GM12878 (cell line): ENCODE data around the gene UBTF. TPM values are rescaled to one million over a fixed set of nuclear protein-coding genes. Genes with fewer than 3 reads are reported as not detected.

Experiments used
- ATF2 ChIP-seq: IDR thresholded peaks from 2 replicates; pipeline ENCODE4 v1.6.1; 2012; ENCODE audit warnings: low read length, inconsistent platforms
- BHLHE40 ChIP-seq, 2 experiments: fragments of 450-650 bp in 1 of 2; IDR thresholded peaks; 2 replicates each; pipeline ENCODE4 v1.6.1; 2011 to 2017; ENCODE audit warnings: low read depth in 2 of 2, borderline replicate concordance in 1 of 2, improper control_type of control experiment in 1 of 2, low read length in 1 of 2, mild to moderate bottlenecking in 1 of 2
- EZH2 ChIP-seq: IDR thresholded peaks from 2 replicates; pipeline ENCODE4 v1.6.1; 2012; ENCODE audit warnings: low read depth, mild to moderate bottlenecking, control low read depth, inconsistent platforms, low read length, borderline replicate concordance; ENCODE audit not compliant: control insufficient read depth
- HDAC2 ChIP-seq: fragments of 200-600 bp; sonication (generic); IDR thresholded peaks from 2 replicates; pipeline ENCODE4 v1.6.1; 2017
- MXI1 ChIP-seq: fragments of 150-350 bp; IDR thresholded peaks from 2 replicates; pipeline ENCODE4 v1.6.1; 2011; ENCODE audit warnings: low read depth, mild to moderate bottlenecking, inconsistent platforms, low read length, improper control_type of control experiment
- NFYA ChIP-seq: IDR thresholded peaks from 2 replicates; pipeline ENCODE4 v1.6.1; 2011; ENCODE audit warnings: low read depth, mild to moderate bottlenecking, low read length, improper control_type of control experiment, borderline replicate concordance
- PAX8 ChIP-seq: fragments of 450-650 bp; IDR thresholded peaks from 2 replicates; pipeline ENCODE4 v1.6.1; 2017; ENCODE audit warnings: mild to moderate bottlenecking, moderate library complexity
- POLR2A ChIP-seq: IDR thresholded peaks from 2 replicates; pipeline ENCODE4 v1.6.1; 2011; ENCODE audit warnings: low read depth, mild to moderate bottlenecking, low read length
- POLR2AphosphoS2 ChIP-seq: IDR thresholded peaks from 2 replicates; pipeline ENCODE4 v1.6.1; 2011; ENCODE audit warnings: low read depth, mild to moderate bottlenecking, low read length, improper control_type of control experiment, moderate library complexity
- POLR2AphosphoS5 ChIP-seq: IDR thresholded peaks from 2 replicates; pipeline ENCODE4 v1.6.1; 2011; ENCODE audit warnings: mild to moderate bottlenecking, low read length, inconsistent platforms
- RELB ChIP-seq: fragments of 450-650 bp; IDR thresholded peaks from 2 replicates; pipeline ENCODE4 v1.6.1; 2017; ENCODE audit warnings: low read depth, mild to moderate bottlenecking, moderate library complexity
- SMC3 ChIP-seq: IDR thresholded peaks from 2 replicates; pipeline ENCODE4 v1.6.1; 2011; ENCODE audit warnings: low read length, improper control_type of control experiment, borderline replicate concordance
- SUZ12 ChIP-seq: fragments of 200-600 bp; sonication (generic); IDR thresholded peaks from one replicate; pipeline ENCODE4 v1.6.1; 2018; ENCODE audit warnings: antibody characterized with exemption, mild to moderate bottlenecking; ENCODE audit not compliant: unreplicated experiment
- ZNF207 ChIP-seq: fragments of 450-650 bp; IDR thresholded peaks from 2 replicates; pipeline ENCODE4 v1.6.1; 2014; ENCODE audit warnings: antibody characterized with exemption, mild to moderate bottlenecking, borderline replicate concordance
- polyA plus RNA-seq, 11 experiments: library from polyadenylated mRNA; depleted of rRNA in 4 of 11; unstranded in 6 of 11; stranded (reverse) in 5 of 11; fragments of >200 nt; fragmentation: Nextera tagmentation in 4 of 11; fragmentation: Illumina TruSeq in 1 of 11; extraction: Ambion mirVana in 4 of 11; extraction: Trizol in 1 of 11; gene quantifications; 1 replicate in 1 of 11; 2 replicates in 10 of 11; pipeline versions ENCODE4 v1.2.1 to v1.2.3, GENCODE V29; 2011 to 2016; ENCODE audit warnings: inconsistent platforms in 2 of 11, missing spikeins in 2 of 11, low read depth in 1 of 11
- total RNA-seq, 4 experiments: library from RNA; depleted of rRNA in 3 of 4; stranded (reverse); fragments of >200 nt in 3 of 4; fragmentation: Illumina TruSeq in 1 of 4; extraction: Trizol in 1 of 4; gene quantifications; 2 replicates each; pipeline versions ENCODE4 v1.2.1 to v1.2.3, GENCODE V29; 2013 to 2021
- TF ChIP-seq, protein P1 (sequence below): IDR thresholded peaks from 2 replicates; pipeline ENCODE4 v1.6.1; 2012; ENCODE audit warnings: low read depth, low read length, improper control_type of control experiment
- TF ChIP-seq, protein P2 (sequence below): fragments of 450-650 bp; IDR thresholded peaks from 2 replicates; pipeline ENCODE4 v1.6.1; 2018; ENCODE audit warnings: borderline replicate concordance, mild to moderate bottlenecking; ENCODE audit not compliant: partially characterized antibody
- TF ChIP-seq, protein P3 (sequence below): fragments of 450-650 bp; formaldehyde crosslinking; IDR thresholded peaks from 2 replicates; pipeline ENCODE4 v1.4.0; 2020; ENCODE audit warnings: mild to moderate bottlenecking, moderate library complexity

The UBTF gene
- total and polyA plus RNA-seq, 10 of the 15 experiments (the other 5 are each of a cell fraction or from before 2014, with no cell fraction given) = 2.2 to 124 (median 79.6) TPM

- TF ChIP-seq SUZ12 (no peak), MXI1 (no peak), POLR2AphosphoS2 (peak; percentile 26; the same call in 1 of the 2 replicates), EZH2 (no peak), RELB (no peak), SMC3 (no peak), POLR2A (peak; percentile 80), BHLHE40 (IDR thresholded peaks at IDR 0.05; ENCODE audit: borderline replicate concordance in 1 of 2, low read depth in 2 of 2, low read length in 1 of 2) (no peak), NFYA (no peak), POLR2AphosphoS5 (peak; percentile 28), HDAC2 (no peak), PAX8 (no peak), ZNF207 (no peak), ATF2 (peak; percentile 39; the same call in 1 of the 2 replicates)
- TF ChIP-seq, protein P1, sequence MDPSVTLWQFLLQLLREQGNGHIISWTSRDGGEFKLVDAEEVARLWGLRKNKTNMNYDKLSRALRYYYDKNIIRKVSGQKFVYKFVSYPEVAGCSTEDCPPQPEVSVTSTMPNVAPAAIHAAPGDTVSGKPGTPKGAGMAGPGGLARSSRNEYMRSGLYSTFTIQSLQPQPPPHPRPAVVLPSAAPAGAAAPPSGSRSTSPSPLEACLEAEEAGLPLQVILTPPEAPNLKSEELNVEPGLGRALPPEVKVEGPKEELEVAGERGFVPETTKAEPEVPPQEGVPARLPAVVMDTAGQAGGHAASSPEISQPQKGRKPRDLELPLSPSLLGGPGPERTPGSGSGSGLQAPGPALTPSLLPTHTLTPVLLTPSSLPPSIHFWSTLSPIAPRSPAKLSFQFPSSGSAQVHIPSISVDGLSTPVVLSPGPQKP = no peak
- TF ChIP-seq, protein P2, sequence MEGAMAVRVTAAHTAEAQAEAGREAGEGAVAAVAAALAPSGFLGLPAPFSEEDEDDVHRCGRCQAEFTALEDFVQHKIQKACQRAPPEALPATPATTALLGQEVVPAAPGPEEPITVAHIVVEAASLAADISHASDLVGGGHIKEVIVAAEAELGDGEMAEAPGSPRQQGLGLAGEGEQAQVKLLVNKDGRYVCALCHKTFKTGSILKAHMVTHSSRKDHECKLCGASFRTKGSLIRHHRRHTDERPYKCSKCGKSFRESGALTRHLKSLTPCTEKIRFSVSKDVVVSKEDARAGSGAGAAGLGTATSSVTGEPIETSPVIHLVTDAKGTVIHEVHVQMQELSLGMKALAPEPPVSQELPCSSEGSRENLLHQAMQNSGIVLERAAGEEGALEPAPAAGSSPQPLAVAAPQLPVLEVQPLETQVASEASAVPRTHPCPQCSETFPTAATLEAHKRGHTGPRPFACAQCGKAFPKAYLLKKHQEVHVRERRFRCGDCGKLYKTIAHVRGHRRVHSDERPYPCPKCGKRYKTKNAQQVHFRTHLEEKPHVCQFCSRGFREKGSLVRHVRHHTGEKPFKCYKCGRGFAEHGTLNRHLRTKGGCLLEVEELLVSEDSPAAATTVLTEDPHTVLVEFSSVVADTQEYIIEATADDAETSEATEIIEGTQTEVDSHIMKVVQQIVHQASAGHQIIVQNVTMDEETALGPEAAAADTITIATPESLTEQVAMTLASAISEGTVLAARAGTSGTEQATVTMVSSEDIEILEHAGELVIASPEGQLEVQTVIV = no peak
- TF ChIP-seq, protein P3, sequence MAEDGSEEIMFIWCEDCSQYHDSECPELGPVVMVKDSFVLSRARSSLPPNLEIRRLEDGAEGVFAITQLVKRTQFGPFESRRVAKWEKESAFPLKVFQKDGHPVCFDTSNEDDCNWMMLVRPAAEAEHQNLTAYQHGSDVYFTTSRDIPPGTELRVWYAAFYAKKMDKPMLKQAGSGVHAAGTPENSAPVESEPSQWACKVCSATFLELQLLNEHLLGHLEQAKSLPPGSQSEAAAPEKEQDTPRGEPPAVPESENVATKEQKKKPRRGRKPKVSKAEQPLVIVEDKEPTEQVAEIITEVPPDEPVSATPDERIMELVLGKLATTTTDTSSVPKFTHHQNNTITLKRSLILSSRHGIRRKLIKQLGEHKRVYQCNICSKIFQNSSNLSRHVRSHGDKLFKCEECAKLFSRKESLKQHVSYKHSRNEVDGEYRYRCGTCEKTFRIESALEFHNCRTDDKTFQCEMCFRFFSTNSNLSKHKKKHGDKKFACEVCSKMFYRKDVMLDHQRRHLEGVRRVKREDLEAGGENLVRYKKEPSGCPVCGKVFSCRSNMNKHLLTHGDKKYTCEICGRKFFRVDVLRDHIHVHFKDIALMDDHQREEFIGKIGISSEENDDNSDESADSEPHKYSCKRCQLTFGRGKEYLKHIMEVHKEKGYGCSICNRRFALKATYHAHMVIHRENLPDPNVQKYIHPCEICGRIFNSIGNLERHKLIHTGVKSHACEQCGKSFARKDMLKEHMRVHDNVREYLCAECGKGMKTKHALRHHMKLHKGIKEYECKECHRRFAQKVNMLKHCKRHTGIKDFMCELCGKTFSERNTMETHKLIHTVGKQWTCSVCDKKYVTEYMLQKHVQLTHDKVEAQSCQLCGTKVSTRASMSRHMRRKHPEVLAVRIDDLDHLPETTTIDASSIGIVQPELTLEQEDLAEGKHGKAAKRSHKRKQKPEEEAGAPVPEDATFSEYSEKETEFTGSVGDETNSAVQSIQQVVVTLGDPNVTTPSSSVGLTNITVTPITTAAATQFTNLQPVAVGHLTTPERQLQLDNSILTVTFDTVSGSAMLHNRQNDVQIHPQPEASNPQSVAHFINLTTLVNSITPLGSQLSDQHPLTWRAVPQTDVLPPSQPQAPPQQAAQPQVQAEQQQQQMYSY = no peak
These were observed 6.7 kb downstream of the UBTF start (continued) for GRCh38 chr17:44212507-44213402.
